Activated CD4-positive, alpha-beta memory T cell treated with anti-CD3 and anti-CD28 coated beads for 36 hours (primary cell): ENCODE data around the gene CACNA1C. TPM values are rescaled to one million over a fixed set of nuclear protein-coding genes. Genes with fewer than 3 reads are reported as not detected.
"Not testable (repeated sequence)": the region's sequence is repeated elsewhere in the genome, so short reads cannot be mapped to it uniquely, and the experiment has no call there.

ENCODE experiments used
- CTCF ChIA-PET: fragments of 350-600 bp; sonication (Branson Sonifier 250); formaldehyde crosslinking; loops from one replicate; lab custom pipeline; 2021; ENCODE audit warnings: antibody characterized with exemption, inconsistent platforms; lab: Charles Lee
- POLR2A ChIA-PET: fragments of 350-600 bp; sonication (Branson Sonifier 250); formaldehyde crosslinking; loops from one replicate; lab custom pipeline; 2021; ENCODE audit warnings: antibody characterized with exemption; lab: Charles Lee
- DNase-seq: peaks from one replicate; pipeline ENCODE4 v3.0.0-alpha.2; 2020
- H3K27ac Mint-ChIP-seq: one replicate; pipeline ENCODE4 v1.8.0; 2021; ENCODE audit warnings: mixed read lengths
- H3K27me3 Mint-ChIP-seq: one replicate; pipeline ENCODE4 v1.8.0; 2021; ENCODE audit warnings: mixed read lengths
- H3K36me3 Mint-ChIP-seq: one replicate; pipeline ENCODE4 v1.8.0; 2021; ENCODE audit warnings: mixed read lengths
- H3K4me1 Mint-ChIP-seq: one replicate; pipeline ENCODE4 v1.8.0; 2021; ENCODE audit warnings: low read depth, mixed read lengths
- H3K4me3 Mint-ChIP-seq: one replicate; pipeline ENCODE4 v1.8.0; 2021; ENCODE audit warnings: mild to moderate bottlenecking, mixed read lengths
- H3K9me3 Mint-ChIP-seq: one replicate; pipeline ENCODE4 v1.8.0; 2021; ENCODE audit warnings: mixed read lengths
- intact Hi-C: fragments of 100-400 bp; cut with micrococcal nuclease; formaldehyde crosslinking; loops from one replicate; pipeline ENCODE4 v1.15.1; 2023
- total RNA-seq, 2 experiments: library from RNA; stranded (reverse); gene quantifications; one replicate each; pipeline ENCODE4 v1.2.3, GENCODE V29; 2021

The CACNA1C gene
- total RNA-seq, 2 experiments from 2014 or later: 0.07 to 0.12 TPM

- Mint-ChIP-seq H3K4me1 (no peaks in the 10 kb centered on the region), H3K9me3 (no peaks in the 10 kb centered on the region), H3K4me3 (no peak overlapping the region), H3K27me3 (peaks cover 2% of the 10 kb centered on the region), H3K36me3 (no peaks in the 10 kb centered on the region), H3K27ac (no peak overlapping the region)
- DNase-seq: no peak
- CTCF ChIA-PET: no interaction called here
- POLR2A ChIA-PET: no interaction called here
- intact Hi-C loops: no loop called here
Measured at GRCh38 chr12:2119266-2119665, 66.5 kb downstream of the CACNA1C start.

- intact Hi-C loops: no loop called here
- no peaks in the 10 kb centered on the region for H3K4me1 Mint-ChIP-seq
- CTCF ChIA-PET: no interaction called here
Measured at GRCh38 chr12:2120982-2121758, 68.4 kb downstream of the CACNA1C start.

GRCh38 chr12:2124466-2125023 lies 71.8 kb downstream of the CACNA1C start:
- DNase-seq: no peak
- no peak overlapping the region for H3K27ac Mint-ChIP-seq
- ChIA-PET POLR2A (no interaction called here), CTCF (no interaction called here)
- no peaks in the 10 kb centered on the region for H3K4me1 Mint-ChIP-seq
- peaks cover 2% of the 10 kb centered on the region for H3K27me3 Mint-ChIP-seq
- no peaks in the 10 kb centered on the region for H3K36me3 Mint-ChIP-seq
- intact Hi-C loops: no loop called here
- H3K4me3 Mint-ChIP-seq: no peak overlapping the region
- no peaks in the 10 kb centered on the region for H3K9me3 Mint-ChIP-seq

More at GRCh38 chr12:2120982-2121758, 68.4 kb downstream of the CACNA1C start:
- Mint-ChIP-seq H3K27me3 (peaks cover 2% of the 10 kb centered on the region), H3K9me3 (no peaks in the 10 kb centered on the region), H3K27ac (no peak overlapping the region), H3K36me3 (no peaks in the 10 kb centered on the region), H3K4me3 (no peak overlapping the region)
- POLR2A ChIA-PET: interaction anchor here (0.6 kb wide), 1 partner anchor 166 kb away, joined by 3 read pairs; no protein-coding TSS in a partner anchor
- DNase-seq: no peak

GRCh38 chr12:2125651-2126522 lies 73.1 kb downstream of the CACNA1C start:
- no peaks in the 10 kb centered on the region for H3K36me3 Mint-ChIP-seq
- peaks cover 2% of the 10 kb centered on the region for H3K27me3 Mint-ChIP-seq
- no peak overlapping the region for H3K27ac Mint-ChIP-seq
- DNase-seq: no peak
- H3K9me3 Mint-ChIP-seq: no peaks in the 10 kb centered on the region
- no peak overlapping the region for H3K4me3 Mint-ChIP-seq
- no peaks in the 10 kb centered on the region for H3K4me1 Mint-ChIP-seq
- intact Hi-C loops: no loop called here
- ChIA-PET CTCF (no interaction called here), POLR2A (interaction anchor here (0.6 kb wide), 1 partner anchor 383 kb away, joined by 3 read pairs; no protein-coding TSS in a partner anchor)

- no peak for DNase-seq
- intact Hi-C loops: no loop called here
- CTCF ChIA-PET: no interaction called here
- H3K4me3 Mint-ChIP-seq: no peak overlapping the region
- H3K36me3 Mint-ChIP-seq: no peaks in the 10 kb centered on the region
- H3K4me1 Mint-ChIP-seq: no peaks in the 10 kb centered on the region
- H3K27ac Mint-ChIP-seq: no peak overlapping the region
- H3K27me3 Mint-ChIP-seq: peaks cover 2% of the 10 kb centered on the region
- POLR2A ChIA-PET: no interaction called here
- no peaks in the 10 kb centered on the region for H3K9me3 Mint-ChIP-seq
Measured at GRCh38 chr12:2126676-2127406, 74.1 kb downstream of the CACNA1C start.

GRCh38 chr12:2129076-2129475 lies 76.3 kb downstream of the CACNA1C start:
- intact Hi-C loops: no loop called here
- no peaks in the 10 kb centered on the region for H3K9me3 Mint-ChIP-seq
- H3K4me3 Mint-ChIP-seq: no peak overlapping the region
- CTCF ChIA-PET: no interaction called here
- DNase-seq: no peak
- no peaks in the 10 kb centered on the region for H3K36me3 Mint-ChIP-seq
- no peak overlapping the region for H3K27ac Mint-ChIP-seq
- H3K27me3 Mint-ChIP-seq: no peaks in the 10 kb centered on the region
- no peaks in the 10 kb centered on the region for H3K4me1 Mint-ChIP-seq
- POLR2A ChIA-PET: no interaction called here

- H3K27ac Mint-ChIP-seq, intact Hi-C loops, DNase-seq, H3K4me3 Mint-ChIP-seq, POLR2A ChIA-PET, H3K9me3 Mint-ChIP-seq, H3K27me3 Mint-ChIP-seq, H3K36me3 Mint-ChIP-seq, H3K4me1 Mint-ChIP-seq, CTCF ChIA-PET: not testable (repeated sequence)
Measured at GRCh38 chr12:2135661-2136418, 83.1 kb downstream of the CACNA1C start.

- H3K4me3 Mint-ChIP-seq: no peak overlapping the region
- no peak overlapping the region for H3K27ac Mint-ChIP-seq
- DNase-seq: no peak
- intact Hi-C loops: no loop called here
- no peaks in the 10 kb centered on the region for H3K4me1 Mint-ChIP-seq
- no peaks in the 10 kb centered on the region for H3K36me3 Mint-ChIP-seq
- H3K27me3 Mint-ChIP-seq: peaks cover 9% of the 10 kb centered on the region
- H3K9me3 Mint-ChIP-seq: no peaks in the 10 kb centered on the region
- POLR2A ChIA-PET: no interaction called here
- CTCF ChIA-PET: no interaction called here
Measured at GRCh38 chr12:2136901-2137300, 84.1 kb downstream of the CACNA1C start.

- ChIA-PET CTCF (no interaction called here), POLR2A (no interaction called here)
- Mint-ChIP-seq H3K27me3 (peaks cover 9% of the 10 kb centered on the region), H3K4me3 (no peak overlapping the region), H3K36me3 (no peaks in the 10 kb centered on the region), H3K9me3 (no peaks in the 10 kb centered on the region), H3K4me1 (no peaks in the 10 kb centered on the region), H3K27ac (no peak overlapping the region)
- DNase-seq: no peak
- intact Hi-C loops: no loop called here
Measured at GRCh38 chr12:2137711-2138110, 84.9 kb downstream of the CACNA1C start.

- CTCF ChIA-PET: no interaction called here
- POLR2A ChIA-PET: no interaction called here
Measured at GRCh38 chr12:2138294-2138693, 85.5 kb downstream of the CACNA1C start.

GRCh38 chr12:2138871-2139308 lies 86.1 kb downstream of the CACNA1C start:
- H3K36me3 Mint-ChIP-seq: no peaks in the 10 kb centered on the region
- CTCF ChIA-PET: no interaction called here
- H3K4me3 Mint-ChIP-seq: no peak overlapping the region
- H3K27me3 Mint-ChIP-seq: peaks cover 11% of the 10 kb centered on the region
- intact Hi-C loops: no loop called here
- H3K4me1 Mint-ChIP-seq: no peaks in the 10 kb centered on the region
- POLR2A ChIA-PET: no interaction called here
- DNase-seq: no peak
- no peaks in the 10 kb centered on the region for H3K9me3 Mint-ChIP-seq
- H3K27ac Mint-ChIP-seq: no peak overlapping the region

More at GRCh38 chr12:2138294-2138693, 85.5 kb downstream of the CACNA1C start:
- Mint-ChIP-seq H3K27me3 (peaks cover 9% of the 10 kb centered on the region), H3K27ac (no peak overlapping the region), H3K9me3 (no peaks in the 10 kb centered on the region), H3K4me1 (no peaks in the 10 kb centered on the region), H3K4me3 (no peak overlapping the region), H3K36me3 (no peaks in the 10 kb centered on the region)
- intact Hi-C loops: no loop called here
- DNase-seq: no peak
